ENCODE results near the gene GTF2H1.

DNA sequence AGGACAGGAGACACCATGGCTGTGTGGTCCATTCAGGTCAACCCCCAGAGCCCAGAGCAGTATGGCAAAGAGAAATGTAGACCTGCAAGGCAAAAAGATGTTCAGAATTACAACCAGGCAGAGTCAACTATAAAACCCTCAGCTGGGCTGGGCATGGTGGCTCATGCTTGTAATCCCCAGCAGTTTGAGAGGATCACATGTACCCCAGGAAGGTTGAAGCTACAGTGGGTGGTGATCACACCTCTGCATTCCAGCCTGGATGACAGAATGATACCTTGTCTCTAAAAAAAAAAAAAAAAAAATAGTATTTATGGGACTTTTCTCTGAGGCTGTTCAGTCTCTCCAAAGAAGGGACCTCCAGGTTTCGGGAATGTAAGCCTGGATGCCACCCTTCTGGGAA lies 53.6 kb downstream of the GTF2H1 start:
- TF ChIP-seq TCF7L2 (IDR thresholded peaks at IDR 0.05; ENCODE audit: low read depth, low read length), result no peak
- no peak for TF ChIP-seq MYNN (IDR thresholded peaks at IDR 0.05)
- TF ChIP-seq MYNN (CRISPR knock-in tag; IDR thresholded peaks at IDR 0.05), result no peak
- TF ChIP-seq TAF1 (IDR thresholded peaks at IDR 0.05; ENCODE audit: control insufficient read depth, extremely low read depth, insufficient read depth, low read length, severe bottlenecking), result no peak
- TF ChIP-seq ZZZ3 (IDR thresholded peaks at IDR 0.05), result no peak
- TF ChIP-seq, protein P1, sequence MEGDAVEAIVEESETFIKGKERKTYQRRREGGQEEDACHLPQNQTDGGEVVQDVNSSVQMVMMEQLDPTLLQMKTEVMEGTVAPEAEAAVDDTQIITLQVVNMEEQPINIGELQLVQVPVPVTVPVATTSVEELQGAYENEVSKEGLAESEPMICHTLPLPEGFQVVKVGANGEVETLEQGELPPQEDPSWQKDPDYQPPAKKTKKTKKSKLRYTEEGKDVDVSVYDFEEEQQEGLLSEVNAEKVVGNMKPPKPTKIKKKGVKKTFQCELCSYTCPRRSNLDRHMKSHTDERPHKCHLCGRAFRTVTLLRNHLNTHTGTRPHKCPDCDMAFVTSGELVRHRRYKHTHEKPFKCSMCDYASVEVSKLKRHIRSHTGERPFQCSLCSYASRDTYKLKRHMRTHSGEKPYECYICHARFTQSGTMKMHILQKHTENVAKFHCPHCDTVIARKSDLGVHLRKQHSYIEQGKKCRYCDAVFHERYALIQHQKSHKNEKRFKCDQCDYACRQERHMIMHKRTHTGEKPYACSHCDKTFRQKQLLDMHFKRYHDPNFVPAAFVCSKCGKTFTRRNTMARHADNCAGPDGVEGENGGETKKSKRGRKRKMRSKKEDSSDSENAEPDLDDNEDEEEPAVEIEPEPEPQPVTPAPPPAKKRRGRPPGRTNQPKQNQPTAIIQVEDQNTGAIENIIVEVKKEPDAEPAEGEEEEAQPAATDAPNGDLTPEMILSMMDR (IDR thresholded peaks at IDR 0.05 in 2 of 3, conservative IDR thresholded peaks at IDR 0.05 in 1 of 3; ENCODE audit: insufficient read depth in 2 of 3, low read depth in 1 of 3, low read length in 3 of 3), result no peak
- TF ChIP-seq, protein P2, sequence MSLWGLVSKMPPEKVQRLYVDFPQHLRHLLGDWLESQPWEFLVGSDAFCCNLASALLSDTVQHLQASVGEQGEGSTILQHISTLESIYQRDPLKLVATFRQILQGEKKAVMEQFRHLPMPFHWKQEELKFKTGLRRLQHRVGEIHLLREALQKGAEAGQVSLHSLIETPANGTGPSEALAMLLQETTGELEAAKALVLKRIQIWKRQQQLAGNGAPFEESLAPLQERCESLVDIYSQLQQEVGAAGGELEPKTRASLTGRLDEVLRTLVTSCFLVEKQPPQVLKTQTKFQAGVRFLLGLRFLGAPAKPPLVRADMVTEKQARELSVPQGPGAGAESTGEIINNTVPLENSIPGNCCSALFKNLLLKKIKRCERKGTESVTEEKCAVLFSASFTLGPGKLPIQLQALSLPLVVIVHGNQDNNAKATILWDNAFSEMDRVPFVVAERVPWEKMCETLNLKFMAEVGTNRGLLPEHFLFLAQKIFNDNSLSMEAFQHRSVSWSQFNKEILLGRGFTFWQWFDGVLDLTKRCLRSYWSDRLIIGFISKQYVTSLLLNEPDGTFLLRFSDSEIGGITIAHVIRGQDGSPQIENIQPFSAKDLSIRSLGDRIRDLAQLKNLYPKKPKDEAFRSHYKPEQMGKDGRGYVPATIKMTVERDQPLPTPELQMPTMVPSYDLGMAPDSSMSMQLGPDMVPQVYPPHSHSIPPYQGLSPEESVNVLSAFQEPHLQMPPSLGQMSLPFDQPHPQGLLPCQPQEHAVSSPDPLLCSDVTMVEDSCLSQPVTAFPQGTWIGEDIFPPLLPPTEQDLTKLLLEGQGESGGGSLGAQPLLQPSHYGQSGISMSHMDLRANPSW (CRISPR knock-in tag; IDR thresholded peaks at IDR 0.05), result no peak
- no peak for TF ChIP-seq MAZ (CRISPR knock-in tag; conservative IDR thresholded peaks at IDR 0.05 in 1 of 2, IDR thresholded peaks at IDR 0.05 in 1 of 2)

Measured in K562 (cell line).